Suppressor macrophage (primary cell): ENCODE data around the gene MACROH2A1.

ENCODE experiments used
- DNase-seq, 4 experiments: peaks; one replicate each; pipeline ENCODE4 v3.0.0-alpha.2; 2020 to 2022

Gene MACROH2A1

DNA sequence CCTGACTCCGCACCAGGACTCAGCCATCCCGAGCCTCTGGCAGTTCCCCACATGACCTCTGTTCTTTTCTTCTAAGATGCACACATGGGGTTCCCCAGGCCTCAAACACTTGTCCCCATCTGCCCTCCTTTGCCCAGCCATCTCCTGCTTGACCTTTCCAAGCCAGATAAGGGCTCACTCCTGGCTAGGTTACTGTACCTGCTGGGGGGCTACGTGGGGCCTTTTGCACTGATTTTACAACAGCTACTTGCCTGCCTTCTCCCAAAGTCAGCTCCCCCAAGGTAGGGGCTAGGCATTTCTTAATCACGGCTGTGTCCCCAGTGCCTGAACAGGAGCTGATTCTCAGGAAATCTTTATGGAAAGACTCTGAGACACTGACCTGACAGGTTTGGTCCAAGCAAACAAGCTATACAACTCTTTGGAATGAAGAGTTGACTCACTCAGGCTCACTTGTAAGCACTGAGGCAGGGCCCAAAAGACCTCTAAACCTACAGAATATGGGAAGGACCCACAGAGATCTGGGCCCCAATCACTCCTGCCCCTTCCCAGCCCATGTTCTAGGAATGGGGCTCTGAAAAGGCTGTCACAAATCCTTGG lies 2.5 kb downstream of the MACROH2A1 start:
- DNase-seq, result peak in 2 of 4 experiments; percentile 37 to 47

- DNase-seq, result peak; percentile 49 to 75 (median 64)
These were observed 3.2 kb downstream of the MACROH2A1 start for GRCh38 chr5:135395866-135396265.

GRCh38 chr5:135395451-135395850 lies 3.6 kb downstream of the MACROH2A1 start:
- DNase-seq, result peak in 3 of 4 experiments; percentile 50 to 57 (median 51)

- no peak for DNase-seq
These were observed 4.9 kb downstream of the MACROH2A1 start for GRCh38 chr5:135394095-135394494.

DNA sequence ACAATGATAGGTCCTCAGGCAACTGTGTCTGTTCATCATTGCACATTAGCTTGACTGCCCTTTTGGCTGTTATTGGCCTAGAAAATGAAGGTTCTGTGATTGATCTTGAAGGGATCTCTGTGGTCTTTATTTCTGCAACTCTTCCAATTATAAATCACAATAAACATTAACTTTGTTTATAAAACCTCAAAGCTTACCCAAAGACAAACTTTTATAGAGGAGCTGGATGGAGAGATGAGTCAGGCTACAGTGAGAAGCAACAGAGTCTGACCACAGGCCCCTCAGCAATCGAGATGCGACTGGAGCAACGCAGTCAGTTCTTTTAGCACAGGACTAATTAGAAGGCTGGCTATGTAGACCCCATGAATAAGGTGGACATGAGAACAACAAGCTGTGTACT lies 5.3 kb downstream of the MACROH2A1 start:
- no peak for DNase-seq

DNA sequence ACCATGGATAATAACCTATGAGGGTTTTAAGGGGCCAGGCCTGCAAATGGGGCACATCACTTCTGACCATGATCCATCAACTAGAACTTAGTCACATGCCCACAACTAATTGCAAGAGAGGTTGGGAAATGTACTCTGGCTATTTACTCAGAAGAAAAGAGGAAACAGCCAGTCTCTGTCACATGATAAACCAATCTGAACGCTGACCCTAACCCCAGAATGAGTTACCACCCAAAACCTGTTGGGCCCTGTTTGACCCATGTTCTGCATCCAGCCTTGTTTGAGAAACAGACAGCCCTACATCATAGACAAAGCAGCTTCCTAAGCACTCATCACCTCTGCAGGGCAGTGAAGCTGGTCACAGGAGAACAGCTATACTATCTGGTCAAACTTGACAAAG lies 5.8 kb downstream of the MACROH2A1 start:
- peak; percentile 78 to 95 (median 90) for DNase-seq

DNA sequence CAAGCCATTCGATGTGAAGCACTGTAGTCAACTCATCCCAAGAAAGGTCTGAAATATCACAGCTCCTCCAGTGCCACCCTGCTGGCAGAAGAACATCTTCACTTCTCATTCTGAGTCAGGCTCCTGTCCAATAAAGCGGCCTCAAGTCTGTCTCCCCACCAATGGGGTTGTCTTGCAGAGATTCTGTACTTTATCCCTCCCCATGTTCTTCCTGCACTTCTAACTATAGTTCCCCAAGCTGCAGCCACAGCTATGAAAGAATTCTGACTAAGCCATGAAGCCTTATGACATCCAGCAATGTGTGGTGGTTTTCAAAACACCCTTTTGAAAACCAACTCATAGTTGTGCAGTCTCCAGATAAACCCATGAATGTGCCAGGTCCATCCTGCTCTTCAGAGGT lies 6.8 kb downstream of the MACROH2A1 start:
- peak; percentile 78 to 92 (median 84) for DNase-seq

DNA sequence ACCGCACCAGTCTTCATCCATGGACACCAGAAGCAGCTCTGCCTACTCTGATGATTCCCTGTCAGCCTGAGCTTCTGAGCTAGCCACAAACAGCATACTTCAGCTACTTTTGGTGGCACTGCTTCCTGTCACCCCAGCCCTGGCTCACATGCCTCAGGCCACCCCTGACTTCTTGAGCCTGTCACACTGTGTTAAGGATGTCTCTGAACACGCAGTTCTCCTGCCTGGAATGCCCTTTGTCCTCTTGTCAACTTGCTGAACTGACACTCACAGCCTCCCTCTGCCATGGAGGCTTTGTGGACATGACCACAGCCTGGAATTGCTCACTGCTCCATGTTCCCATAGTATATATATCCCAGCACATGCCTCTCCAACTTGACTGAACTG lies 7.2 kb downstream of the MACROH2A1 start:
- peak; percentile 87 to 94 (median 92) for DNase-seq

DNA sequence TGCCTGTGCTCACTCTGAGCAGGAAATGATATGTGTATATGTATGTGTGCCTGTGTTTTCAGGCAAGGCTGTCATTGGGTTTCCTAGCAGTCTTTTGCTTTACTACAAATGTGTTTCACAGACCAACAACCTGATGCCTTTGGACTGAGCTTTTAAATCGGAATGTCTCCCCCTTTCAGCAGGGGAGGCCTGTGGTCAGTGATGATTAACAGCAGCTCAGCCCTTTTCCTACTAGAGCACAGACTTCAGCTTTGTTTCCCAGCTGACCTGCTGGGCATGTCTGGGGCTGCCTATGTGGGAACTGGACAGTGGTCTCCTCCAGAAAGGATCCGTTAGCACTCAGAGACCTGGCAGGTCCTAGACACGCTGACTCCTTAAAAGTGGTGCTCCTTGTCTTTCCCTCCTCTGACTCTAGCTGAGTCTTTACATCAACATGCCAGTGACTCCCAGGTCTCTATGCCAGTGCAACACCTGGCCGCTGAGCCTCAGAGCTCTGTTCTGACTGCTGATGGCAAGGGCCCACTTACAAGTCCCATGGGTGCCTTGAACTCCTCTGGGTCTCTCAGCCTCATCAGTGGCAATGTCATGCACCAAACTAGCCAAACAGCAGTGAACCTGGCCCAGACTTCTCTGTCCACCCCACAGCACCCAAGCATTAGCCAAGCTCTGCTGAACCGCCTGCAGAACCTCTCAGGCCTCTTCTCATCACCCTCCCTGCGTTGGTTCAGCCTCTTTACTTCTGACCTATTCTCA lies 7.7 kb downstream of the MACROH2A1 start:
- no peak for DNase-seq

- no peak for DNase-seq
These were observed 10.1 kb downstream of the MACROH2A1 start for GRCh38 chr5:135388860-135389435.

DNA sequence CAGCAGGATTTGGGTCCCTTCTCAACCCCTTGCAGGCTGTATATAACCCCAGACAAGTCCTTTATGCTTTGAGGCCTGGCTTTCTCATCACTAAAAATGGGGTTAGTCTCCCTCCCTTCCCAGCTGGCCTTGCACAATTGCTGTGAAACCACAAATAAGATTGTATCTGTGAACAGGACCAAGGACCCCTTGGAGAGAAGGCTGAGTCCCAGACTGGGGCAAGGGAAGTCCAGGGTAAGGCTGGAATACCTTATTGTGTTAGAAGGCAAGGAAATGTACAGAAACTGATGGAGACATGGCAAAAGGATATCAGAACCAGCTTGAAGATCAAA lies 11.4 kb downstream of the MACROH2A1 start:
- no peak for DNase-seq

GRCh38 chr5:135386886-135387628 lies 12.0 kb downstream of the MACROH2A1 start:
- DNase-seq, result peak; percentile 81 to 96 (median 90)

DNA sequence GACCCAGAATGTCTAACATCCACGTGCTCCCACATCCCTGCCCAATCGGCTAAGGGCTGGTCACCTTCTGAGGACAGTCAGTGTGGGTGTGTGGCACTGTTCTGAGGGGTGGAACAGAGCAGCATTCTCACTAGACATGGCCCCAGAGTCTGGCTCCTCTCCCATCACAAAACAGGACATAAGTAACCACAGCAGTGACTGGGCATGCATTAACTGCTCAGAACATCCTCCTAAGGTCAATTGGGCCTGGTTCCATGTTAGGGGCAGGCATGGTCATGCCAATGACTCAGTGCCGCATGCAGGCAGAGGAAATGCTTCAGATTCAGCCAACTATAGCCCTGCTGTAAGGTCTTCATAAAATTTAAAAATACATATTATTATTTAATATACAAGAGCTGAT lies 12.9 kb downstream of the MACROH2A1 start:
- DNase-seq, result peak; percentile 74 to 91 (median 76)

DNA sequence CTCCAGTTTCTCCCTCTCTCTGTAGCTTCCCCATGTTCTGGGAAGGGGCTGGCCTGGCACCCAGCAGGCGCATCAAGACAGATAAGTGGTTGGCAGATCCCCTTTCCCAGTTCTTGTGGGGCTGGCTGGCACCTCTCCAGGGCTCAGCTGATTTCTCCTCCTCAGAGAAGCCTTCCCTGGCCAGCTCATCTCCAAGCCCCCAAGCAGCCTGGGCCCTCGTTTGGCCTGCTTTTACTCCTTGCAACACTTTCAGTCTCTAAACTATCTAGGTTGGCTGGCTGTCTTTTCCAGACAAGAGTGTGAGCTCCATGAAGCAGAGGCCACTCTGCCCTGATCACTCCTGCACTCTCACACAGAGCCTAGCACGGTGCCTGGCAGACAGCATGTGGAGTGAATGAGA lies 13.5 kb downstream of the MACROH2A1 start:
- peak in 1 of 4 experiments; percentile 49 for DNase-seq

- DNase-seq, result no peak
These were observed 14.1 kb downstream of the MACROH2A1 start for GRCh38 chr5:135384898-135385297.

DNA sequence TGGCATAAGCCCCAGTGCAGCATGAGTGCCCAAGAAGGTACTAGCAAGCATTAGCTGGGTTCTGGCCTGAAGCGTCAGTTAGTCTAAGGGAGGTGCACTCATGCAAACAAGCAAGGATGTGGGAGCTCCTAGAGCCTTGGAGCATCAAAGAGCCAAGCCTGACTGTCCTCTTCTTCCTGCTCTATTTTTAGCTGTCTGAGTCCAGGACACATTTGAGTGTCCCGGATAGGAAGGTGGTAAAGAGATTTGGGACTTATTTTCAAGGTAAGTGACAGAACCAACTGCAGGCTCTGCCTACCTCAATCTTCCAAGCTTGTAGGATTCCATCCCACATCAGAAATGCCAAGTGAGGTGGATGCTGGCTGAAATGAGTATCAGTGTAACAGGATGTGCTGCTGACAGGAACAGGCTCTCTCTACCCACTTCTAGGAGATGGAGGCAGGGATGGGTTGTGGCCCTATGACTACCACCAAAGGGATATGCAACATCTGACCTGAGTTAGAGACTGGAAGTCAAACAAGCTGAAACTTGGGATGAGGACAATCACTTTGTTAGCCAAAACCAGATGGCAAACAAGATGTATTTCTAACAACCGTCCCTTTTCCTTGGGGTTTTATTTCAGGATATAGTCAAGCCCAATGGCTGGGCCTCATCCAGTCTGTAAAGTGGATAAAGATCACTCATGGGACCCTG lies 15.1 kb downstream of the MACROH2A1 start:
- no peak for DNase-seq

DNA sequence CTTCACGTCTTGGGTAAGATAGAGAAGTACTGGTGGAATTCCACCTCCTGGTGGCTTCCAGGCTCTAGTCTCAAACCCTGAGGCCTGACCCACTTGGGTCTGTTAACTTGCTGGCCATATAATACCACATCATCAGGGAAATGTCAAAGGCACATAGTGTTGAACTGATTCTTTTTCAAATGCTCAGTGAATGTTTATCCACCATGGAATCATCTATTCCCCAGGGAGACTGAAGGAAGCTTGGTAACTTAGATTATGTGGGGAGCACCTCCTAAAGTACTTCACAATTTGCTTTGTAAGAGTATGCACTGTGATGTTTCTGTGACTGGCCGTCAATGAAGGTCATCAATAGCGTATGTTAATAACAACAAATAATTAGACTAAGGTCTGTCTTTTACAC lies 16.1 kb downstream of the MACROH2A1 start:
- DNase-seq, result no peak

DNA sequence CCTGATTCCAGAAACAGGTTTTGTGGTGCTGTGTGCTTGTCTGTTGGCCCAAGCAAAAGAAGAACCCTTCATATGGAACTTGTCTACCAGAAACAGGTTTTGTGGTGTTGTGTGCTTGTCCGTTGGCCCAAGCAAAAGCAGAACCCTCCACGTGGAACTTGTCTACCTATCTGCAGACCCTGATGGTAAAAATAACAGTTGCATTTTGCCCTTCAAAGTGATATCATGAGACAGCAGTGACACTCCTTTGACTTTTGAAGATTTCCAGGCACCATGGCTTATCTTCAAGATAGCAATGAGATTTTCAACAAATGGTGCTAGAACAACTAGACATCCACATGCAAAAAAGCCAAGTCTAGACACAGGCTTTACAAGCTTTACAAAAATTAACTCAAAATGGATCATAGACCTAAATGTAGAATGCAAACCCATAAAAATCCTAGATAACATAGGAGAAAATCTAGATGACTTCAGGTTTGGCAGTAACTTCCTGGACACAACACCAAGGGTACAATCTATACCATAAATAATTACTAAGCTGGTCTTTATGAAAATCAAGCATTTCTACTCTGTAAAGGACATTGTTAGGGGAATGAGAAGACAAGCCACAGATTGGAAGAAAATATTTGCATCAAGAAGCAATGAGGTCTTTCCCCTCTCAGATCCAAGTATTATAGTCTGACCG lies 16.8 kb downstream of the MACROH2A1 start:
- DNase-seq, result no peak

- peak; percentile 43 to 77 (median 58) for DNase-seq
These were observed 19.9 kb downstream of the MACROH2A1 start for GRCh38 chr5:135379046-135379654.

DNA sequence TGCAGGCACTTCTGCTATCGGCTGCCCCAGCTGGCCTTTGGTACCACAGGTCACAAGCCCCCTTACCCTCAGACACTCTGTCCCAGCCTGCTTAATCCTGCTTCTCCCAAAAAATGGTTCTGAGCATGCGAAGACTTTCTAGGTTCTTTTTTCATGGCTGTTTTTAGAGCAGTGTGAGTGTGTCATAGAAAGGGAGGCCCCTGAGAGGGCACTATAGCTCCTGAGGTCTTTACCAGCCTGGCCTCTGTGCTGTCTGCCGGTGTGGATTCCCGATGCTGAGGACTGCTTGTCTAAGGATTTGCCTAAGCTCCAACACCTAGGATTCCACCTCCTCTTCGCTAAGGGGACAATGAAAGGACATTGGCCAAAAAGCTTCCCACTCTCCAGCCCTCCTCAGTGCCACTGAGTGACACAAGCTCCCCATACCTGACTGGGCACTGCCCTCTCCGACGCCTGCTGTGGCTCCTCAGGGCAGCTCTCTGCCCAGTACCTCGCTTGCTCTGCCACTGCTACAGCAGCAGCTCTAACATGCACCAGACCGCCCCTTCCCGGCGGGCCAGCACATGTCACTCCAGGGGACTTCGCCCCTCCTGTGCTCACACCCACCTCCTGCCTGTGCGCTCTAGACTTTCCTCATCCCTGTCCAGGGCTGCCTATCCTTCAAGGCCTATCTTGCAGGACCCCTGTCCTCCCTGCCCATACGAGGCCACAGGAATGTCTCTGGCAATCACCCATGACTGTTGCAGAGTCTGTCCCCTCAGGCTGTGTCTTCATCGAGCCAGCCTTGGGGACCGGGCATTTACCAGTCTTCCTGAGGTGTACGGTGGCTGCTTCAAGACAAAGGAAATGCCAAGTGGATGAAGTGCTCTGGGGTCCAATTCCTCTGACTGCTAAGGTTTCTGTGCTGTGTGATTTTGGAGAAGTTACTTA lies 21.0 kb downstream of the MACROH2A1 start:
- peak in 1 of 4 experiments; percentile 28 for DNase-seq
